Osteocyte (in vitro differentiated cells): ENCODE data around the gene GAK. TPM values are rescaled to one million over a fixed set of nuclear protein-coding genes. Genes with fewer than 3 reads are reported as not detected.

Source experiments
- DNase-seq: peaks from one replicate; pipeline ENCODE4 v3.0.0; 2021; ENCODE audit warnings: mixed read lengths; ENCODE audit not compliant: unreplicated experiment; ENCODE audit errors: extremely low spot score
- H3K27ac Mint-ChIP-seq: one replicate; pipeline ENCODE4 v1.8.0; 2021; ENCODE audit warnings: mild to moderate bottlenecking, mixed read lengths; ENCODE audit not compliant: unreplicated experiment
- H3K27me3 Mint-ChIP-seq: one replicate; pipeline ENCODE4 v1.8.0; 2021; ENCODE audit warnings: mixed read lengths; ENCODE audit not compliant: unreplicated experiment
- H3K36me3 Mint-ChIP-seq: one replicate; pipeline ENCODE4 v1.8.0; 2021; ENCODE audit warnings: mixed read lengths; ENCODE audit not compliant: unreplicated experiment
- H3K4me1 Mint-ChIP-seq: one replicate; pipeline ENCODE4 v1.8.0; 2021; ENCODE audit warnings: mixed read lengths; ENCODE audit not compliant: unreplicated experiment
- H3K4me3 Mint-ChIP-seq: one replicate; pipeline ENCODE4 v1.8.0; 2021; ENCODE audit warnings: mild to moderate bottlenecking, moderate library complexity, mixed read lengths; ENCODE audit not compliant: unreplicated experiment
- H3K9me3 Mint-ChIP-seq: one replicate; pipeline ENCODE4 v1.8.0; 2021; ENCODE audit warnings: mixed read lengths; ENCODE audit not compliant: unreplicated experiment
- total RNA-seq: library from RNA; stranded (reverse); gene quantifications from 2 replicates; pipeline ENCODE4 v1.2.1, GENCODE V29; 2021
- TF ChIP-seq, protein P1 (sequence below): fragments of 200-600 bp; sonication (generic); IDR thresholded peaks from 2 replicates; pipeline ENCODE4 v1.5.0; 2021; ENCODE audit warnings: antibody characterized with exemption, mild to moderate bottlenecking, moderate library complexity

GAK gene
- total RNA-seq, 1 donor from 2014 or later: 93.8 TPM

DNA sequence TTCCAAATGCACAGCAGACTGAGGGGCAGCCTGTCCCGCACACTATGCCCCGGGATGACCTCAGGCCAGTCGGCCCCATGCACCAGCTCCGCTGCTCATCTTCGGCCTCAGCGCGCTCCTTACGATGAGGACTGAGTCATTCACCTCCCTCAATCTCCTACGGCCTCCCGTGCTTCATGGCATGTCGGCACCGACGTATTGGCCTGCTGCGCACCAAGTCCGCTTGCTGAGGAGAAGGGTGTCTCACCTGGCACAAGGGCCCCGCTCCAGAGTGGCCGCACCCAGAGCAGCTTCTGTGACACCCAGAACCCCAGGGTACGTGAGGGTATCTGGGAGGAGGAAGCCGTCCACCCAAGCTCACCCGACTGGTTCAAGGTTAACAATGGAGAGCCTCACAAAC, 35.5 kb downstream of the GAK start:
- TF ChIP-seq, protein P1, sequence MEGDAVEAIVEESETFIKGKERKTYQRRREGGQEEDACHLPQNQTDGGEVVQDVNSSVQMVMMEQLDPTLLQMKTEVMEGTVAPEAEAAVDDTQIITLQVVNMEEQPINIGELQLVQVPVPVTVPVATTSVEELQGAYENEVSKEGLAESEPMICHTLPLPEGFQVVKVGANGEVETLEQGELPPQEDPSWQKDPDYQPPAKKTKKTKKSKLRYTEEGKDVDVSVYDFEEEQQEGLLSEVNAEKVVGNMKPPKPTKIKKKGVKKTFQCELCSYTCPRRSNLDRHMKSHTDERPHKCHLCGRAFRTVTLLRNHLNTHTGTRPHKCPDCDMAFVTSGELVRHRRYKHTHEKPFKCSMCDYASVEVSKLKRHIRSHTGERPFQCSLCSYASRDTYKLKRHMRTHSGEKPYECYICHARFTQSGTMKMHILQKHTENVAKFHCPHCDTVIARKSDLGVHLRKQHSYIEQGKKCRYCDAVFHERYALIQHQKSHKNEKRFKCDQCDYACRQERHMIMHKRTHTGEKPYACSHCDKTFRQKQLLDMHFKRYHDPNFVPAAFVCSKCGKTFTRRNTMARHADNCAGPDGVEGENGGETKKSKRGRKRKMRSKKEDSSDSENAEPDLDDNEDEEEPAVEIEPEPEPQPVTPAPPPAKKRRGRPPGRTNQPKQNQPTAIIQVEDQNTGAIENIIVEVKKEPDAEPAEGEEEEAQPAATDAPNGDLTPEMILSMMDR: no peak
- no peak overlapping the region for H3K4me3 Mint-ChIP-seq
- peaks cover 15% of the 10 kb centered on the region for H3K36me3 Mint-ChIP-seq
- H3K27me3 Mint-ChIP-seq: no peaks in the 10 kb centered on the region
- H3K4me1 Mint-ChIP-seq: no peaks in the 10 kb centered on the region
- H3K9me3 Mint-ChIP-seq: no peaks in the 10 kb centered on the region
- H3K27ac Mint-ChIP-seq: no peak overlapping the region
- no peak for DNase-seq

DNA sequence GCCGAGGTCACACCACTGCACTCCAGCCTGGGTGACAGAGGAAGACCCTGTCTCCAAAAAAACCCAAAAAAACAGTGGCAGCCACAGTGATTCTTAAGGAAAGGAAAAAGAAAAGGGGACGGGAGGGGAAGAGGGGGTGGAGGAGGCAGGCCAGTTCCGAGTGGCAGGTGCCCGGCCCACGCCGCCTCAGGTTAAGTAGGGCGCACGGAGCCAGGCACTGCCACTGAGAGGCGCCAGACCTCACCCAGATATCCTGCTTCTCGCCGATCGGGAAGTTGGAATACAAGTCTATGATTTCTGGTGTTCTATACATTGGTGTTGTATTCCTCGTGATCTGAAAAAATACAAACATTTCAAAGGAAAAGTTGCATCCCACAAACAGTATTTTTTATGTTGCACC, 35.9 kb downstream of the GAK start:
- no peaks in the 10 kb centered on the region for H3K4me1 Mint-ChIP-seq
- TF ChIP-seq, protein P1: no peak
- no peak overlapping the region for H3K4me3 Mint-ChIP-seq
- peaks cover 15% of the 10 kb centered on the region for H3K36me3 Mint-ChIP-seq
- H3K27ac Mint-ChIP-seq: no peak overlapping the region
- no peaks in the 10 kb centered on the region for H3K9me3 Mint-ChIP-seq
- H3K27me3 Mint-ChIP-seq: no peaks in the 10 kb centered on the region
- no peak for DNase-seq

DNA sequence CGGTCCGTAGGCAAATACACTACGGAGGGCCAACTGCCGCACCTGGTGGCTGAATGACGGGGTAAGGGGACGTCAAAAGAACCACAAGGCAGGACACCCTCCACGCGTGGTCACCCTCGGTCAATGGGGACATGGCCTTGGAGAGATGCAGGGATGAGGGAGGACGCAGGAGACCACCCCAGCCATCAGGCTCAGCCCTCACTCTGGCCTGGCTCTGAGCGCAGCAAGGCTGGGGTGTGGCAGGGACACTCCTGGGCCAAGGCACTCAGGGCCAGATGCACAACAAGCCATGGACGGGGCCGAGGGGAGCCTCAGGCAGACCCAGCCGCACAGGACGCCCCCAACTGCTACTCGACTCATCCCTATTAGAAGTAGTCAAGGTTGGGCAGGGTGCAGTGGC, 36.5 kb downstream of the GAK start:
- no peak for DNase-seq
- no peak overlapping the region for H3K27ac Mint-ChIP-seq
- H3K27me3 Mint-ChIP-seq: no peaks in the 10 kb centered on the region
- TF ChIP-seq, protein P1: no peak
- peaks cover 17% of the 10 kb centered on the region for H3K36me3 Mint-ChIP-seq
- H3K4me1 Mint-ChIP-seq: no peaks in the 10 kb centered on the region
- no peaks in the 10 kb centered on the region for H3K9me3 Mint-ChIP-seq
- no peak overlapping the region for H3K4me3 Mint-ChIP-seq

DNA sequence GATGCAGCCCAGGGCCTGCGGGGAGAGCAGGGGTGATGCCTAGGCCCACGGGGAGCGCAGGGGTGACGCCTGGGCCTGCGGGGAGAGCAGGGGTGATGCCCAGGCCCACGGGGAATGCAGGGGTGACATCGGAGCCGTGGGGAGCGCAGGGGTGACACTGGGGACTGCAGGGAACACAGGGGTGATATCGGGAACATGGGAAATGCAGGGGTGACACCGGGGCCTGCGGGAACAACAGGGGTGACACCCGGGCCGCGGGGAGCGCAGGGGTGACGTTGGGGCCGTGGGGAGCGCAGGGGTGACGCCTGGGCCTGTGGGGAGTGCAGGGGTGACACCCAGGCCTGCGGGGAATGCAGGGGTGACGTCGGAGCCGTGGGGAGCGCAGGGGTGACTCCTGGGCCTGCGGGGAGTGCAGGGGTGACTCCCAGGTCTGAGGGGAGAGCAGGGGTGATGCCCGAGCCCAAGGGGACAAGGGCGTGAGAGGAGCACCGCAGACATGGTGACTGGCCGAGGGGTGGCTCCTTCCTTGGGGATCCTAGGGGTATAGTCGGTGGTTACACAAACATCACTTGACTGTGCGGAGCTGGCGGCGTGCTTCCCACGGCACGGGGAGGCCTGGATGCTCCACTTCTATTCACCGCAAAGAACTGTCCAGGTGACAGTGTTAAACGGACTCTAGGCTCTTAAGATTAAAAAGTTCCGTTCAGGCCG, 38.0 kb downstream of the GAK start:
- no peak for DNase-seq
- Mint-ChIP-seq H3K9me3 (no peaks in the 10 kb centered on the region), H3K27me3 (no peaks in the 10 kb centered on the region), H3K36me3 (peaks cover 9% of the 10 kb centered on the region), H3K27ac (no peak overlapping the region), H3K4me1 (no peaks in the 10 kb centered on the region), H3K4me3 (no peak overlapping the region)
- TF ChIP-seq, protein P1: no peak

DNA sequence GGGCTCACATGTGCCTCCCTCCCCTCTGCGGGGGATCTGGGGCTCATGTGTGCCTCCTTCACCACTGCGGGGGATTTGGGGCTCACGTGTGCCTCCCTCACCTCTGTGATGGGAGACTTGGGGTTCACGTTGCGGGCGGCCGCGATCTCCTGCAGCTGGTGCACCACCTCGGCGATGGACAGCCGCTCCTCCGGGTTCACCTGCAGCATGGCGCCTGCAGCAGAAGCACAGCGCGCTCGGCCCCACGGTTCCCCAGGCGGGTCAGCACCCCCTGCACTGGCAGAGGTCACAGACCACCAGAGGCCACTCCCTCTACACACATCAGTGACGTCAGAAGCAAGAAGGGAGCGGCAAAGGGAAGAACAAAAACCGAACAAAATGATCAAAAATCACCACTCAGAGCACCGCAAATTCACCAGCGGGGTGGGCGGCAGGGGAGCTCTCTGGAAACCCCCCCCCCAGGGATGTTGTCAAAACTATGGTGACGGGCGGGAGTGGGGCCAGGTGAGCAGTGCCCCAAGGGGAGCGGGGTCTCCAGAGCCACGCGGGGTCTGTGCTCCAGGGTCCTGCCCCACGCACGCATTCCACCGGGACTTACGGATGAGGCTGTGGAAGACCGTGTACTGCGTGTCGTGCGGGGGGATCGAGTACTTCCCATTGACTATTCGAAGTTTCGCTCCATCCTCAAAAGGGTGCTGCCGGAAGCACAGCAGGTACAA, 38.7 kb downstream of the GAK start:
- Mint-ChIP-seq H3K27ac (no peak overlapping the region), H3K27me3 (no peaks in the 10 kb centered on the region), H3K4me1 (no peaks in the 10 kb centered on the region), H3K9me3 (no peaks in the 10 kb centered on the region), H3K4me3 (no peak overlapping the region), H3K36me3 (peaks cover 9% of the 10 kb centered on the region)
- no peak for DNase-seq
- TF ChIP-seq, protein P1: no peak
